ENCODE results near the gene MTFR2. TPM values are rescaled to one million over a fixed set of nuclear protein-coding genes. Genes with fewer than 3 reads are reported as not detected.
A peak's percentile ranks its signal among the peaks of the same experiment; 100 is the strongest.

The MTFR2 gene
- total and polyA plus RNA-seq, 2 of the 13 experiments (the other 11 are each of a cell fraction or from before 2014, with no cell fraction given): 6.7 to 10.7 TPM

DNA sequence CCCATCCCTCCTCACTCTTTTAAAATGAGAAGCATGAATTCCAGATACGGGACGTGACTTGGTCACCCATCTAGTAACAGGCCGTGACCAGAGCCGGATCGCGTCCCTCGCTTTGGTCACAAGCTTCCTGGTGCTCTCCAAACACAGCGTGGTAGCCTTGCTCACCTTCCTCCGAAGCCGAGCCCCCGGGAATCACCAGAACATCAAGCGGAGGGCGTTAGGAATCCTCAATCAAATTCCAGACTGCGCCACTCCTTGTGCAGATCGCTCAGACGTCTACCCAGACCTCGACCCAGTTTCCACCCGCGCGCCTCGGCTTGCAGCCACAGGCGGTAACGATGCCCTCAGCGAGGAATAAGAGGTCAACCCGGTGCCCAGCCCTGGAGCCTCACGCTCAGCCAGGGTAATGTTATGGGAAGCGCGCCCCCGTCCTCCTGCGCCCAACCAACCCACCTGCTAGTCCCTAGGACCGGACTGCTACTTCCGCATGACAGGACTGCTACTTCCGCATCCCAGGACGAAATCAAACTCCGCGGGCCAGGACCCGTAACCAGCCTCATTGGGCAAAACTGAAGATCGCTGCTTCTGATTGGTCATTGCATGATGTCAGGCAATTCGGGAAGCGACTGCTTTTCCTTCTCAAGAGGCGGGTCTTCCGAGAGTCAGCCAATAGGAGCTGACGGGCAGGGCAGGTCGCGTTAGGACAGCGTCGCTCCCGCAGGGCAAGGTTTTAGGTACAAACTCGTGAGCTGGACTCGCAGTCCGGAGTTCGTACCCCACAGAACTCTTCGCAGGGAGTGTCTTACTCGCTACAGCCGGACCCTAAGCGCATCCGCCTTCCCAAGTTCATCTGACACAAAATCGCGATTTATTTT is at the start of gene MTFR2 (continued):
- no peak for TF ChIP-seq MLXIP (CRISPR knock-in tag; IDR thresholded peaks at IDR 0.05; ENCODE audit: borderline replicate concordance)
- no peak for TF ChIP-seq PCBP2 (optimal IDR thresholded peaks at IDR 0.05; ENCODE audit: low read depth, low read length, poor library complexity, severe bottlenecking)
- peak; percentile 90 for TF ChIP-seq POLR2G (IDR thresholded peaks at IDR 0.05; ENCODE audit: low read depth, low read length)
- no peak for TF ChIP-seq SOX13 (IDR thresholded peaks at IDR 0.05)
- TF ChIP-seq SOX13 (CRISPR knock-in tag; conservative IDR thresholded peaks at IDR 0.05 in 1 of 2, IDR thresholded peaks at IDR 0.05 in 1 of 2): 0 out of 4 replicates have a peak, but pooled peaks of 1 of the 2 experiments have one; percentile 65
- peak; percentile 48; the same call in 1 of the 2 replicates for TF ChIP-seq SRY (CRISPR knock-in tag; IDR thresholded peaks at IDR 0.05)
- TF ChIP-seq HOXA9 (CRISPR knock-in tag; IDR thresholded peaks at IDR 0.05; ENCODE audit: borderline replicate concordance): no peak
- TF ChIP-seq, protein P1, sequence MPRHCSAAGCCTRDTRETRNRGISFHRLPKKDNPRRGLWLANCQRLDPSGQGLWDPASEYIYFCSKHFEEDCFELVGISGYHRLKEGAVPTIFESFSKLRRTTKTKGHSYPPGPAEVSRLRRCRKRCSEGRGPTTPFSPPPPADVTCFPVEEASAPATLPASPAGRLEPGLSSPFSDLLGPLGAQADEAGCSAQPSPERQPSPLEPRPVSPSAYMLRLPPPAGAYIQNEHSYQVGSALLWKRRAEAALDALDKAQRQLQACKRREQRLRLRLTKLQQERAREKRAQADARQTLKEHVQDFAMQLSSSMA (CRISPR knock-in tag; IDR thresholded peaks at IDR 0.05): peak; percentile 85; the same call in 1 of the 2 replicates
- TF ChIP-seq, protein P2, sequence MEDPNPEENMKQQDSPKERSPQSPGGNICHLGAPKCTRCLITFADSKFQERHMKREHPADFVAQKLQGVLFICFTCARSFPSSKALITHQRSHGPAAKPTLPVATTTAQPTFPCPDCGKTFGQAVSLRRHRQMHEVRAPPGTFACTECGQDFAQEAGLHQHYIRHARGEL (CRISPR knock-in tag; IDR thresholded peaks at IDR 0.05): no peak
- peak; percentile 33; the same call in 1 of the 2 replicates for TF ChIP-seq ZNF543 (CRISPR knock-in tag; IDR thresholded peaks at IDR 0.05)
- TF ChIP-seq HOXA7 (CRISPR knock-in tag; IDR thresholded peaks at IDR 0.05): no peak
- no peak for TF ChIP-seq PAWR (CRISPR knock-in tag; IDR thresholded peaks at IDR 0.05; ENCODE audit: borderline replicate concordance)
- peak; percentile 100 for TF ChIP-seq SIN3A (IDR thresholded peaks at IDR 0.05; ENCODE audit: borderline replicate concordance, low read depth, low read length)
- no peak for TF ChIP-seq ZNF530 (CRISPR knock-in tag; IDR thresholded peaks at IDR 0.05; ENCODE audit: low read depth)
- TF ChIP-seq ARID5B (CRISPR knock-in tag; IDR thresholded peaks at IDR 0.05): peak; percentile 63
- TF ChIP-seq ZNF597 (CRISPR knock-in tag; IDR thresholded peaks at IDR 0.05): no peak
- TF ChIP-seq ZBTB7B (CRISPR knock-in tag; IDR thresholded peaks at IDR 0.05): 0 out of 2 replicates have a peak, but pooled peaks have one; percentile 33
- peak; percentile 84; the same call in 1 of the 2 replicates for TF ChIP-seq ZNF816 (CRISPR knock-in tag; IDR thresholded peaks at IDR 0.05; ENCODE audit: borderline replicate concordance)

Measured in HepG2 (cell line).